DOHH2 (cell line): ENCODE data around the gene RSF1.

ENCODE experiments used
- EZH2phosphoT487 ChIP-seq: fragments of 200-600 bp; sonication (generic); IDR thresholded peaks from 2 replicates; pipeline ENCODE4 v1.6.1; 2017; ENCODE audit warnings: borderline replicate concordance, mild to moderate bottlenecking, antibody characterized with exemption, low read length, moderate library complexity, mixed read lengths
- TF ChIP-seq, protein P1 (sequence below): fragments of 200-600 bp; sonication (generic); IDR thresholded peaks from one replicate; pipeline ENCODE4 v1.5.1; 2014; ENCODE audit warnings: antibody characterized with exemption, mild to moderate bottlenecking, low read depth, low read length; ENCODE audit not compliant: poor library complexity, severe bottlenecking

DNA sequence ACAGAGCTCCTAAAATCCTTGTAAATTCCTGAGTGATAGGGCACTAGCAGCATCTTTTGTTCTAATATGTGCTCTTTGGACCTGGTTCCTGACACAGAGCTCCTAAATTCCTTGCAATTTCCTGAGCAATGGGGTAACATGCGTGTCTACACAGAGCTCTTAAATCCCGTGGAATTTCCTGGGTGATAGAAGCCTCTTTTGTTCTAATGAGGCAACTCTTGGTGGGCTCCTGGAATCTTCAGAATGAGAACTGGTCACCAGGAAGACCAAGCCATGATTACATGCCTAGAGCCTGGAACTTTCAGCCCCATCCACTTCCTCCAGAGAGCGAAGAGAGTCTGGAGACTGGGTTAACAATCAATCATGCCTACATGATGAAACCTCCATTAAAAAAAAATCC is 19.0 kb downstream of the RSF1 start:
- TF ChIP-seq, protein P1, sequence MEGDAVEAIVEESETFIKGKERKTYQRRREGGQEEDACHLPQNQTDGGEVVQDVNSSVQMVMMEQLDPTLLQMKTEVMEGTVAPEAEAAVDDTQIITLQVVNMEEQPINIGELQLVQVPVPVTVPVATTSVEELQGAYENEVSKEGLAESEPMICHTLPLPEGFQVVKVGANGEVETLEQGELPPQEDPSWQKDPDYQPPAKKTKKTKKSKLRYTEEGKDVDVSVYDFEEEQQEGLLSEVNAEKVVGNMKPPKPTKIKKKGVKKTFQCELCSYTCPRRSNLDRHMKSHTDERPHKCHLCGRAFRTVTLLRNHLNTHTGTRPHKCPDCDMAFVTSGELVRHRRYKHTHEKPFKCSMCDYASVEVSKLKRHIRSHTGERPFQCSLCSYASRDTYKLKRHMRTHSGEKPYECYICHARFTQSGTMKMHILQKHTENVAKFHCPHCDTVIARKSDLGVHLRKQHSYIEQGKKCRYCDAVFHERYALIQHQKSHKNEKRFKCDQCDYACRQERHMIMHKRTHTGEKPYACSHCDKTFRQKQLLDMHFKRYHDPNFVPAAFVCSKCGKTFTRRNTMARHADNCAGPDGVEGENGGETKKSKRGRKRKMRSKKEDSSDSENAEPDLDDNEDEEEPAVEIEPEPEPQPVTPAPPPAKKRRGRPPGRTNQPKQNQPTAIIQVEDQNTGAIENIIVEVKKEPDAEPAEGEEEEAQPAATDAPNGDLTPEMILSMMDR: no peak
- TF ChIP-seq EZH2phosphoT487: no peak
